Activated CD4-positive, alpha-beta T cell treated with anti-CD3 and anti-CD28 coated beads, Interleukin-2, amount 10 ng/mL, durations not matched to agents 24 days and 14 days (primary cell): ENCODE measurements around the gene MAN2C1. TPM values are rescaled to one million over a fixed set of nuclear protein-coding genes. Genes with fewer than 3 reads are reported as not detected.
"Not testable (repeated sequence)": the region's sequence is repeated elsewhere in the genome, so short reads cannot be mapped to it uniquely, and the experiment has no call there.

Experiments
- DNase-seq: peaks from one replicate; pipeline ENCODE4 v3.0.0; 2022
- H3K27ac Mint-ChIP-seq: one replicate; pipeline ENCODE4 v1.8.0; 2022; ENCODE audit warnings: mild to moderate bottlenecking, mixed read lengths
- H3K27me3 Mint-ChIP-seq: one replicate; pipeline ENCODE4 v1.8.0; 2022; ENCODE audit warnings: mixed read lengths
- H3K36me3 Mint-ChIP-seq: one replicate; pipeline ENCODE4 v1.8.0; 2022; ENCODE audit warnings: low read depth, mild to moderate bottlenecking, mixed read lengths
- H3K4me1 Mint-ChIP-seq: one replicate; pipeline ENCODE4 v1.8.0; 2021; ENCODE audit warnings: mixed read lengths
- H3K4me3 Mint-ChIP-seq: one replicate; pipeline ENCODE4 v1.8.0; 2022; ENCODE audit warnings: mild to moderate bottlenecking, moderate library complexity, mixed read lengths
- H3K9me3 Mint-ChIP-seq: one replicate; pipeline ENCODE4 v1.8.0; 2021; ENCODE audit warnings: mixed read lengths
- intact Hi-C: fragments of 100-400 bp; cut with micrococcal nuclease; formaldehyde crosslinking; loops from one replicate; pipeline ENCODE4 v1.15.1; 2023
- total RNA-seq: library from RNA; stranded (reverse); gene quantifications from 2 replicates; pipeline ENCODE4 v1.2.3, GENCODE V29; 2022

The MAN2C1 gene
- total RNA-seq, 1 donor from 2014 or later = 255 TPM

DNA sequence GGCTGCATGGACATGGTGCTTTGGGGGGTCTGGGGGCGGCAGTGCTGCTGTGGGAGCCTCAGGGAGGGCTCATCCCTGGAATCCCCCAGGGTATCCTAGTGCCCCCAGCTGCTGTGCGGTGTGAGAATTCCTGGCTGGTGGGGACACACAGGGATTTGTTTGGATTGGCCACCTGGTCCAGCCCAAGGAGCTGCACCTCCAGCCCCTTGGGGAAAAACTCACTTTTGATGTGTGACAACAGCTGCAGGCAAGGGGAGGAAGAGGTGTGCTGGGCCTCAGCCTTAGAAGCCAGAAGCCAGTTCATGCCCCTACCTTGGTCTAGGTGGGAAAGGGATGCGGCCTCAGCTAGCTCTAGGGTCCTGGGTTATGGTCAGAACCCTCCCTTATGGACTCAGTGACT, 40.9 kb downstream of the MAN2C1 start:
- intact Hi-C loops = no loop called here
- Mint-ChIP-seq H3K27ac (no peak overlapping the region), H3K9me3 (no peaks in the 10 kb centered on the region), H3K4me1 (no peaks in the 10 kb centered on the region), H3K36me3 (no peaks in the 10 kb centered on the region), H3K4me3 (no peak overlapping the region), H3K27me3 (peaks cover 3% of the 10 kb centered on the region)
- DNase-seq = no peak

GRCh38 chr15:75327005-75327404, 41.4 kb downstream of the MAN2C1 start:
- peak; percentile 57 for DNase-seq
- Mint-ChIP-seq H3K4me3 (no peak overlapping the region), H3K36me3 (no peaks in the 10 kb centered on the region), H3K9me3 (no peaks in the 10 kb centered on the region), H3K27ac (no peak overlapping the region), H3K4me1 (no peaks in the 10 kb centered on the region), H3K27me3 (peaks cover 2% of the 10 kb centered on the region)
- intact Hi-C loops = no loop called here

DNA sequence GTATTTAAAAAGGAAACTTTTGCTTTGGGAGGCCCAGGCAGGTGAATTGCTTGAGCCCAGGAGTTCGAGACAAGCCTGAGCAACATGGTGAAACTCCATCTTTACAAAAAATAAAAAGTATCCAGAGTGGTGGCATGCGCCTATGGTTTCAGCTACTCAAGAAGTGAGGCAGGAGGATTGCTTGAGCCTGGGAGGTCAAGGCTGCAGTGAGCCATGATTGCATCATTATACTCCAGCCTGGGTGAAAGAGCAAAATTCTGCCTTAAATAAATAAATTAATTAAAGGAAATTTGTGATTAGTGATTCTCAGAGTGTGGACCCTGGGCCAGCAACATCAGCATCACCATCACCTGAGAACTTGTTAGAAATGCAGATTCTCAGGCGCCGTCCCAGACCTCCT, 42.5 kb downstream of the MAN2C1 start:
- Mint-ChIP-seq H3K27ac (no peak overlapping the region), H3K4me1 (no peaks in the 10 kb centered on the region), H3K4me3 (no peak overlapping the region), H3K9me3 (no peaks in the 10 kb centered on the region), H3K27me3 (peaks cover 3% of the 10 kb centered on the region), H3K36me3 (no peaks in the 10 kb centered on the region)
- intact Hi-C loops = no loop called here
- DNase-seq = no peak

DNA sequence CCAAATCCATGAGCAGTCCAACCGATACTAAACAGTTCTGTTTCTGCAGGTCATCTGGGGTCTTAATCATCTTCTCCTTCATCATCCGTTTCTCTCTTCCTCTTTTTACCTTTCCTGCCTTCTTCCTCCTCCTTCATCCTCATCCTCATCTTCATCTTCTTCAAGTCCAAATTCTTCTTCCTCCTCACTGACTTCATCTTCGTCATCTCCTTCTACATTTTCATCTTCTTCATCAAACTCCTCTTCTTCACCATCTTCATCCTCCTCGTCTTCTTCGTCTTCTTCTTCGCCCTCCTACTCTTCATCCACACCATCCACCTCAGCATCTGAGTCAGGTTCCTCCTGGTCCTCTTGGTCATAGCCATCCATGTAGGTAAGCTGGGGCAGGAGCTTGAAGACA, 46.7 kb downstream of the MAN2C1 start:
- intact Hi-C loops = no loop called here
- no peak overlapping the region for H3K27ac Mint-ChIP-seq
- H3K36me3 Mint-ChIP-seq = no peaks in the 10 kb centered on the region
- H3K27me3 Mint-ChIP-seq = peaks cover 5% of the 10 kb centered on the region
- no peak for DNase-seq
- H3K9me3 Mint-ChIP-seq = no peaks in the 10 kb centered on the region
- H3K4me3 Mint-ChIP-seq = no peak overlapping the region
- no peaks in the 10 kb centered on the region for H3K4me1 Mint-ChIP-seq

GRCh38 chr15:75319231-75319897, 49.0 kb downstream of the MAN2C1 start:
- intact Hi-C loops, H3K36me3 Mint-ChIP-seq, H3K9me3 Mint-ChIP-seq, H3K27me3 Mint-ChIP-seq, H3K27ac Mint-ChIP-seq, DNase-seq, H3K4me1 Mint-ChIP-seq, H3K4me3 Mint-ChIP-seq: not testable (repeated sequence)

- Mint-ChIP-seq H3K4me1 (no peaks in the 10 kb centered on the region), H3K27me3 (peaks cover 3% of the 10 kb centered on the region), H3K4me3 (no peak overlapping the region), H3K9me3 (no peaks in the 10 kb centered on the region), H3K36me3 (no peaks in the 10 kb centered on the region), H3K27ac (no peak overlapping the region)
- no peak for DNase-seq
- intact Hi-C loops = no loop called here
Measured at GRCh38 chr15:75314552-75315290, 53.7 kb downstream of the MAN2C1 start.

GRCh38 chr15:75313116-75313845, 55.1 kb downstream of the MAN2C1 start:
- intact Hi-C loops = no loop called here
- Mint-ChIP-seq H3K4me1 (no peaks in the 10 kb centered on the region), H3K27ac (no peak overlapping the region), H3K36me3 (no peaks in the 10 kb centered on the region), H3K27me3 (peaks cover 11% of the 10 kb centered on the region), H3K4me3 (no peak overlapping the region), H3K9me3 (no peaks in the 10 kb centered on the region)
- no peak for DNase-seq

DNA sequence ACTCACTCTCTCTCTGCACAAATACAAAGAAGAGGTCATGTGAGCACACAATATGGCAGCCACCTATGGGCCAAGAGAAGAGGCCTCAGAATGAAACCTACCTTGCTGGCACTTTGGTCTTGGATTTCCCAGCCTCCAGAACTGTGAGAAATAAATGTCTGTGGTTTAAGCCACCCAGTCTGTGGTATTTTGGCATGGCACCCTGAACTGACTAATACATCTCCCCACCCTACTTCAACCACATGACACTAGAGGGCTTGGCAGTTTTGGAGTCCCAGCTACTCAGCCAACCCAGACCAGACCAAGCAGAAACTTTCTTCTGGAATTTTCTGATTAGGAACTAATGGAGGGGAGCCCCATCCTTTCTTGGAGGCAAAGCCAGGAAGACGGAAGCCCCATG, 55.9 kb downstream of the MAN2C1 start:
- intact Hi-C loops, H3K9me3 Mint-ChIP-seq, DNase-seq, H3K4me3 Mint-ChIP-seq, H3K36me3 Mint-ChIP-seq, H3K27ac Mint-ChIP-seq, H3K4me1 Mint-ChIP-seq: not testable (repeated sequence)
- H3K27me3 Mint-ChIP-seq = peaks cover 16% of the 10 kb centered on the region

DNA sequence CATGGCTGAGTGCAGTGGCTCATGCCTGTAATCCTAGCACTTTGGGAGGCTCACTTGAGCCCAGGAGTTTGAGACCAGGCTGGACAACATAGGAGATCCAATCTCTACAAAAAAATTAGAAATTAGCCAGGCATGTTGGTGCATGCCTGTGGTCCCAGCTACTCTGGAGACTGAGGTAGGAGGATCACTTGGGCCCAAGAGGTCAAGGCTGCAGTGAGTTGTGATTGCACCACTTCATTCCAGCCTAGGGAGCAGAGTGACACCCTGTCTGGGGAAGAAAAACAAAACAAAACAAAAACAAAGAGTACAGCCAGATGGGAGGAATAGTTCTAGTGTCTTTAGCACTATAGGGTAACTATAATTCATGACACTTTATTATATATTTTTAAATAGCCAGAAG, 58.7 kb downstream of the MAN2C1 start:
- H3K27me3 Mint-ChIP-seq = peaks cover 35% of the 10 kb centered on the region

DNA sequence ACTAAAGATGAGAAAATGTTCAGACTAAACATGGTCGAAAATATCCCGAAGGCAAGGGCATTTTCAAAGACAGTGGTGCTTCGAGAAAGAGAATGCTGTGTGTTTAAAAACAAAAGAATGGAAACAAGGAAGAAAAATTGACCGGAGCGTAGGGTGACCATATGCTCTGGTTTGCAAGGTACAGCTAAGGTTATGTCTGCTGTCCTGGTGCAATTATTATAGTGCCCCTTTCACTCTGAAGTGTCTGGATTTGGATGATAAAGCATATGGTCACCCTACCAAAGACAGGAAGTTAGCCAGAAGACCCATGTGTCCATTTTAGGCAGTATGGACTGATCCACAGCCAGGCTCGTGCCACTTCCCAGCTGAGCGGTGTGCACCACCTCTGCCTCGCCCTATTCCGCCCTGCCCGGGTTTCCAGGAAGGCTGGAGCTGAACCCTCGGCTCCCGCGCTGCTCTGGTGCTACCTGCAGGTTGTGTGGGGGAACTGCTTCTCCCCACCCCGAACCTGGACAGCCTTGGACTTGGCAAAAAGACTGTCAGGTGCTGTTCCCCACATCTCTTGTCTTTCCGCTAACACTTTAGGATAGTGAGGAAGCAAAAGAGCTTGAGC, 60.5 kb downstream of the MAN2C1 start:
- no peaks in the 10 kb centered on the region for H3K9me3 Mint-ChIP-seq
- no peak overlapping the region for H3K27ac Mint-ChIP-seq
- peaks cover 49% of the 10 kb centered on the region for H3K27me3 Mint-ChIP-seq
- DNase-seq = peak; percentile 67
- H3K36me3 Mint-ChIP-seq = no peaks in the 10 kb centered on the region
- intact Hi-C loops = no loop called here
- H3K4me3 Mint-ChIP-seq = no peak overlapping the region
- H3K4me1 Mint-ChIP-seq = no peaks in the 10 kb centered on the region

More for the DNA sequence above, 58.7 kb downstream of the MAN2C1 start:
- Mint-ChIP-seq H3K9me3 (no peaks in the 10 kb centered on the region), H3K4me1 (no peaks in the 10 kb centered on the region), H3K36me3 (no peaks in the 10 kb centered on the region), H3K4me3 (no peak overlapping the region), H3K27ac (no peak overlapping the region)
- intact Hi-C loops = no loop called here
- no peak for DNase-seq

DNA sequence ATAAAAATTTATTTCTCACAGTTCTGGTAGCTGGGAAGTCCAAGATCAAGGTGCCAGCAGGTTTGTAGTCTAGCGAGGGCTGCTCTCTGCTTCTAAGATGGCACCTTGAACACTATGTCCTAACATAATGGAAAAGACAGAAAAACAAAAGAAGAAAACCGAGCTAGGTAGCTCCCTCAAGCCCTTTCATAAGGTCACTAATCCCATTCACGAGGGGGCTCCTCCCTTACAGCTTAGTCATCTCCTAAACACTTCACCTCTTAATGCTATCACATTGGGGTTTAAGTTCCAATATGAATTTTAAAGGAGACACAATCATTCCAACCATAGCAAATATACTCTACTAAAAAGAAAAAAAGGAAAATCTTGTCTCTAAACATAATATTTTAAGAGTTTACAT, 62.2 kb downstream of the MAN2C1 start:
- Mint-ChIP-seq H3K36me3 (no peaks in the 10 kb centered on the region), H3K9me3 (no peaks in the 10 kb centered on the region), H3K4me1 (no peaks in the 10 kb centered on the region), H3K27ac (no peak overlapping the region), H3K27me3 (peaks cover 51% of the 10 kb centered on the region), H3K4me3 (no peak overlapping the region)
- intact Hi-C loops = no loop called here
- no peak for DNase-seq
